HEK293 (cell line): ENCODE results near the gene KCTD7.
"Not testable (repeated sequence)": the region's sequence is repeated elsewhere in the genome, so short reads cannot be mapped to it uniquely, and the experiment has no call there.

Experiments
- CTCF ChIA-PET: fragments of 350-600 bp; formaldehyde crosslinking; extraction: SDS; loops from one replicate; lab custom pipeline; 2021; ENCODE audit warnings: antibody characterized with exemption; lab: Yijun Ruan, JAX
- POLR2A ChIA-PET: fragments of 300-600 bp; formaldehyde crosslinking; extraction: SDS; loops from one replicate; lab custom pipeline; 2020; ENCODE audit warnings: antibody characterized with exemption, inconsistent platforms; lab: Yijun Ruan, JAX
- H3K27ac ChIP-seq: fragments of 200-500 bp; sonication (Bioruptor generic); 2 replicates; pipeline ENCODE4 v1.5.1; 2014; ENCODE audit warnings: low read depth, low read length, control low read depth, inconsistent platforms; ENCODE audit errors: extremely low read depth
- H3K36me3 ChIP-seq, 2 experiments: fragments of 200-500 bp in 1 of 2; sonication (Bioruptor generic) in 1 of 2; 1 replicate in 1 of 2; 2 replicates in 1 of 2; pipeline ENCODE4 v1.5.1; 2014 to 2017; ENCODE audit warnings: inconsistent platforms in 2 of 2, low read length in 2 of 2; ENCODE audit not compliant: control insufficient read depth in 2 of 2, insufficient read depth in 1 of 2
- H3K4me1 ChIP-seq: fragments of 200-500 bp; sonication (Bioruptor generic); 2 replicates; pipeline ENCODE4 v1.5.1; 2014; ENCODE audit warnings: mild to moderate bottlenecking, low read length, inconsistent platforms; ENCODE audit not compliant: control insufficient read depth, insufficient read depth
- H3K4me3 ChIP-seq: 2 replicates; pipeline ENCODE4 v1.5.1; 2011; ENCODE audit warnings: low read depth, mild to moderate bottlenecking, control low read depth, low read length, moderate library complexity
- H3K9me3 ChIP-seq: fragments of 200-500 bp; sonication (Bioruptor generic); 2 replicates; pipeline ENCODE4 v1.5.1; 2014; ENCODE audit warnings: low read depth, low read length, inconsistent platforms; ENCODE audit not compliant: control insufficient read depth, insufficient read depth
- GLIS2 ChIP-seq: fragments of 450-650 bp; formaldehyde crosslinking; IDR thresholded peaks from 2 replicates; pipeline ENCODE4 v1.5.1; 2016; ENCODE audit warnings: missing biosample characterization, missing genetic modification characterization
- HOXC10 ChIP-seq: sonication (generic); formaldehyde crosslinking; IDR thresholded peaks from 2 replicates; pipeline ENCODE4 v1.8.1; 2023; ENCODE audit warnings: mild to moderate bottlenecking, missing genetic modification reagents
- KLF16 ChIP-seq: fragments of 450-650 bp; formaldehyde crosslinking; IDR thresholded peaks from 2 replicates; pipeline ENCODE4 v1.5.1; 2017; ENCODE audit warnings: missing biosample characterization, missing genetic modification characterization
- KLF7 ChIP-seq: fragments of 450-650 bp; formaldehyde crosslinking; IDR thresholded peaks from 2 replicates; pipeline ENCODE4 v1.5.1; 2016; ENCODE audit warnings: missing biosample characterization, missing genetic modification characterization, borderline replicate concordance
- MZF1 ChIP-seq: fragments of 450-650 bp; formaldehyde crosslinking; IDR thresholded peaks from 2 replicates; pipeline ENCODE4 v1.5.1; 2017; ENCODE audit warnings: missing biosample characterization, missing genetic modification characterization, borderline replicate concordance
- SP2 ChIP-seq: fragments of 450-650 bp; formaldehyde crosslinking; IDR thresholded peaks from 2 replicates; pipeline ENCODE4 v1.5.1; 2016; ENCODE audit warnings: missing biosample characterization, missing genetic modification characterization
- ZNF202 ChIP-seq: fragments of 450-650 bp; formaldehyde crosslinking; IDR thresholded peaks from 2 replicates; pipeline ENCODE4 v1.5.1; 2016; ENCODE audit warnings: missing biosample characterization, missing genetic modification characterization, borderline replicate concordance
- ZNF214 ChIP-seq: fragments of 450-650 bp; formaldehyde crosslinking; IDR thresholded peaks from 2 replicates; pipeline ENCODE4 v1.5.1; 2017; ENCODE audit warnings: missing biosample characterization, mild to moderate bottlenecking, missing genetic modification characterization, borderline replicate concordance
- ZNF335 ChIP-seq: fragments of 450-650 bp; formaldehyde crosslinking; conservative IDR thresholded peaks from 2 replicates; pipeline ENCODE4 v1.5.1; 2016; ENCODE audit warnings: missing biosample characterization, missing genetic modification characterization
- ZNF514 ChIP-seq: fragments of 450-650 bp; formaldehyde crosslinking; IDR thresholded peaks from 2 replicates; pipeline ENCODE4 v1.5.1; 2016; ENCODE audit warnings: missing biosample characterization, missing genetic modification characterization
- ZNF626 ChIP-seq: fragments of 450-650 bp; sonication (Bioruptor Pico); formaldehyde crosslinking; IDR thresholded peaks from 2 replicates; pipeline ENCODE4 v1.5.1; 2018; ENCODE audit warnings: missing biosample characterization, missing genetic modification characterization, inconsistent platforms
- TF ChIP-seq, protein P1 (sequence below): fragments of 450-650 bp; formaldehyde crosslinking; IDR thresholded peaks from 2 replicates; pipeline ENCODE4 v1.5.1; 2016; ENCODE audit warnings: missing biosample characterization, missing genetic modification characterization, borderline replicate concordance
- TF ChIP-seq, protein P2 (sequence below): fragments of 450-650 bp; formaldehyde crosslinking; IDR thresholded peaks from 2 replicates; pipeline ENCODE4 v1.5.1; 2017; ENCODE audit warnings: missing biosample characterization, mild to moderate bottlenecking, missing genetic modification characterization, moderate library complexity
- TF ChIP-seq, protein P3 (sequence below): fragments of 450-650 bp; formaldehyde crosslinking; IDR thresholded peaks from 2 replicates; pipeline ENCODE4 v1.5.1; 2016; ENCODE audit warnings: missing biosample characterization, missing genetic modification characterization
- TF ChIP-seq, protein P4 (sequence below): fragments of 450-650 bp; formaldehyde crosslinking; IDR thresholded peaks from 2 replicates; pipeline ENCODE4 v1.5.1; 2017; ENCODE audit warnings: missing biosample characterization, missing genetic modification characterization

The KCTD7 gene

DNA sequence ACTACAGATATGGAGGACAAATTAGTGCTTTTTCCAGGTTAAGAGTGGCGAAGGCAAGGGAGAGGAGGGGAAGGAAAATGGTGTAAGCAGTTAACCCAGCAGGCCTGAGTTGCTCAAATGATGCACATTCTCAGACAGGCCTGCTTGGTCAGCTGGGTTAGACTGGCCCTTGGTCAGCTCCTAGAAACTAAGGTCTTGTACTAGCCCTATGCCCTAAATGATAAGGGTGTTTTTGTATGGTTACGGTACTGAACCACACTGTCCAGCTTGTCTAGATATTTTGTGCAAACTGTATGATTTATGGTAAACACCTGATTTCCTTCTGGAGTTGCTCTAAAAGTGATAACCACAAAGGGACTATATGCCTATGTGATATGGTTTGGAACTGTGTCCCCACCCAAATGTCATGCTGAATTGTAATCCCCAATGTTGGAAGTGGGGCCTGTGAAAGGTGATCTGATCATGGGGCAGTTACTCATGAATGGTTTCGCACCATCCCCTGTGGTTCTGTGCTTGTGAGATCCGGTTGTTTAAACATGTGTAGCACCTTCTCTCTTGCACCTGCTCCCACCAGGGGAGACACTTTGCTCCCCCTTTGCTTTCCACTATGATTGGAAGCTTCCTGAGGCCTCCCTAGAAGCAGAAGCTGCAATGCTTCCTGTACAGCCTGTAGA, 45.7 kb upstream of the KCTD7 start:
- H3K27ac ChIP-seq, CTCF ChIA-PET, H3K36me3 ChIP-seq, H3K9me3 ChIP-seq, H3K4me1 ChIP-seq, H3K4me3 ChIP-seq: not testable (repeated sequence)
- POLR2A ChIA-PET: interaction anchor here (0.6 kb wide), 1 partner anchor 552 kb away, joined by 3 read pairs; no protein-coding TSS in a partner anchor

DNA sequence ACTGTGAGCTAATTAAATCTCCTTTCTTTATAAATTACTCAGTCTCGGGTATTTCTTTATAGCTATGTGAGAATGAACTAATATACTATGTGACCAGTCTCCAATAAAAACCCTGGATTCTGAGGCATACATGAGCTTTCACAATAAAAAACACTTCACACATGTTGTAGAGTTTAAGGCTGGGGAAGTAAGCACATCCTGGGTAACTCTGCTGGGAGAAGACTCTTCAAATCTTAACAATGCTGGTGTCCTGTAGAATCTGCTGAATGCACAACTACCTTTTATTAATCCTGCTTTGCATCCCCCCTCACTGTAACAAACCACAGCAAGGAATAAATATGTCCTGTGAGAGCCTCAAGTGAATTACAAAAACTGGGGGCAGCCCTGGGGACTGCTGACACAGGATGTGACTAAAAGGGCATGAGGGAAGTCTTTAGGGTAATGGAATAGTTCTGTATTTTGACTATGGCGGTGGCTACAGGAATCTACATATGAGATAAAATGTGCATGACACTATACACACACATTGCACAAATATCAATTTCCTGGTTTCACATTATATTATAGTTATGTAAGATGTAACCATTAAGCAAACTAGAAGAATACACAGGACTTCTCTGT, 45.1 kb upstream of the KCTD7 start:
- Histone ChIP-seq H3K4me3 (no peak overlapping the region), H3K4me1 (no peaks in the 10 kb centered on the region), H3K9me3 (no peaks in the 10 kb centered on the region), H3K36me3 (peaks cover 7 to 9% of the 10 kb centered on the region in 2 experiments), H3K27ac (no peak overlapping the region)
- ChIA-PET CTCF (no interaction called here), POLR2A (no interaction called here)
- no peak for TF ChIP-seq SP2 (tag by site-specific recombination)
- no peak for TF ChIP-seq GLIS2 (tag by site-specific recombination)
- TF ChIP-seq ZNF202: no peak
- no peak for TF ChIP-seq ZNF514 (tag by site-specific recombination)
- TF ChIP-seq KLF7 (tag by site-specific recombination): no peak
- TF ChIP-seq, protein P1, sequence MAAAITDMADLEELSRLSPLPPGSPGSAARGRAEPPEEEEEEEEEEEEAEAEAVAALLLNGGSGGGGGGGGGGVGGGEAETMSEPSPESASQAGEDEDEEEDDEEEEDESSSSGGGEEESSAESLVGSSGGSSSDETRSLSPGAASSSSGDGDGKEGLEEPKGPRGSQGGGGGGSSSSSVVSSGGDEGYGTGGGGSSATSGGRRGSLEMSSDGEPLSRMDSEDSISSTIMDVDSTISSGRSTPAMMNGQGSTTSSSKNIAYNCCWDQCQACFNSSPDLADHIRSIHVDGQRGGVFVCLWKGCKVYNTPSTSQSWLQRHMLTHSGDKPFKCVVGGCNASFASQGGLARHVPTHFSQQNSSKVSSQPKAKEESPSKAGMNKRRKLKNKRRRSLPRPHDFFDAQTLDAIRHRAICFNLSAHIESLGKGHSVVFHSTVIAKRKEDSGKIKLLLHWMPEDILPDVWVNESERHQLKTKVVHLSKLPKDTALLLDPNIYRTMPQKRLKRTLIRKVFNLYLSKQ: no peak
- no peak for TF ChIP-seq HOXC10 (CRISPR knock-in tag)
- TF ChIP-seq ZNF214 (tag by site-specific recombination): no peak
- TF ChIP-seq, protein P2, sequence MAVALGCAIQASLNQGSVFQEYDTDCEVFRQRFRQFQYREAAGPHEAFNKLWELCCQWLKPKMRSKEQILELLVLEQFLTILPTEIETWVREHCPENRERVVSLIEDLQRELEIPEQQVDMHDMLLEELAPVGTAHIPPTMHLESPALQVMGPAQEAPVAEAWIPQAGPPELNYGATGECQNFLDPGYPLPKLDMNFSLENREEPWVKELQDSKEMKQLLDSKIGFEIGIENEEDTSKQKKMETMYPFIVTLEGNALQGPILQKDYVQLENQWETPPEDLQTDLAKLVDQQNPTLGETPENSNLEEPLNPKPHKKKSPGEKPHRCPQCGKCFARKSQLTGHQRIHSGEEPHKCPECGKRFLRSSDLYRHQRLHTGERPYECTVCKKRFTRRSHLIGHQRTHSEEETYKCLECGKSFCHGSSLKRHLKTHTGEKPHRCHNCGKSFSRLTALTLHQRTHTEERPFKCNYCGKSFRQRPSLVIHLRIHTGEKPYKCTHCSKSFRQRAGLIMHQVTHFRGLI (tag by site-specific recombination): no peak
- TF ChIP-seq, protein P3, sequence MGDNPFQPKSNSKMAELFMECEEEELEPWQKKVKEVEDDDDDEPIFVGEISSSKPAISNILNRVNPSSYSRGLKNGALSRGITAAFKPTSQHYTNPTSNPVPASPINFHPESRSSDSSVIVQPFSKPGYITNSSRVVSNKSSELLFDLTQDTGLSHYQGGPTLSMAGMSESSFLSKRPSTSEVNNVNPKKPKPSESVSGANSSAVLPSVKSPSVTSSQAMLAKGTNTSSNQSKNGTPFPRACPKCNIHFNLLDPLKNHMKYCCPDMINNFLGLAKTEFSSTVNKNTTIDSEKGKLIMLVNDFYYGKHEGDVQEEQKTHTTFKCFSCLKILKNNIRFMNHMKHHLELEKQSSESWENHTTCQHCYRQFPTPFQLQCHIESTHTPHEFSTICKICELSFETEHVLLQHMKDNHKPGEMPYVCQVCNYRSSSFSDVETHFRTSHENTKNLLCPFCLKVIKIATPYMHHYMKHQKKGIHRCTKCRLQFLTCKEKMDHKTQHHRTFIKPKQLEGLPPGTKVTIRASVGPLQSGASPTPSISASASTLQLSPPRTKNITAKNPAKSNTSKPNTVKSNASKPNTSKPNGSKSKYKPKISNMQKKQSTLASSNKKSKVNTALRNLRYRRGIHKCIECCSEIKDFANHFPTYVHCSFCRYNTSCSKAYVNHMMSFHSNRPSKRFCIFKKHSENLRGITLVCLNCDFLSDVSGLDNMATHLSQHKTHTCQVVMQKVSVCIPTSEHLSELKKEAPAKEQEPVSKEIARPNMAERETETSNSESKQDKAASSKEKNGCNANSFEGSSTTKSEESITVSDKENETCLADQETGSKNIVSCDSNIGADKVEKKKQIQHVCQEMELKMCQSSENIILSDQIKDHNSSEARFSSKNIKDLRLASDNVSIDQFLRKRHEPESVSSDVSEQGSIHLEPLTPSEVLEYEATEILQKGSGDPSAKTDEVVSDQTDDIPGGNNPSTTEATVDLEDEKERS (tag by site-specific recombination): no peak
- no peak for TF ChIP-seq ZNF626 (tag by site-specific recombination)
- TF ChIP-seq MZF1 (tag by site-specific recombination): no peak
- TF ChIP-seq, protein P4, sequence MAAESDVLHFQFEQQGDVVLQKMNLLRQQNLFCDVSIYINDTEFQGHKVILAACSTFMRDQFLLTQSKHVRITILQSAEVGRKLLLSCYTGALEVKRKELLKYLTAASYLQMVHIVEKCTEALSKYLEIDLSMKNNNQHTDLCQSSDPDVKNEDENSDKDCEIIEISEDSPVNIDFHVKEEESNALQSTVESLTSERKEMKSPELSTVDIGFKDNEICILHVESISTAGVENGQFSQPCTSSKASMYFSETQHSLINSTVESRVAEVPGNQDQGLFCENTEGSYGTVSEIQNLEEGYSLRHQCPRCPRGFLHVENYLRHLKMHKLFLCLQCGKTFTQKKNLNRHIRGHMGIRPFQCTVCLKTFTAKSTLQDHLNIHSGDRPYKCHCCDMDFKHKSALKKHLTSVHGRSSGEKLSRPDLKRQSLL: no peak
- TF ChIP-seq KLF16 (tag by site-specific recombination): no peak
- no peak for TF ChIP-seq ZNF335 (tag by site-specific recombination)
